Activated naive CD8-positive, alpha-beta T cell treated with anti-CD3 and anti-CD28 coated beads, Interleukin-2, amount 50 U/mL, for 24 hours (primary cell): ENCODE measurements around the gene AMZ2.

ENCODE experiments used
- ATAC-seq: fragments of 150-1000 bp; cut with Tn5 transposase; one replicate; pipeline ENCODE4 v1.10.0; 2021
- DNase-seq: peaks from one replicate; pipeline ENCODE4 v3.0.0; 2021
- H3K27ac Mint-ChIP-seq: one replicate; pipeline ENCODE4 v1.8.0; 2021; ENCODE audit warnings: mild to moderate bottlenecking, mixed read lengths
- H3K27me3 Mint-ChIP-seq: one replicate; pipeline ENCODE4 v1.8.0; 2021; ENCODE audit warnings: mixed read lengths
- H3K36me3 Mint-ChIP-seq: one replicate; pipeline ENCODE4 v1.8.0; 2021; ENCODE audit warnings: low read depth, mixed read lengths
- H3K4me1 Mint-ChIP-seq: one replicate; pipeline ENCODE4 v1.8.0; 2021; ENCODE audit warnings: mixed read lengths
- H3K4me3 Mint-ChIP-seq: one replicate; pipeline ENCODE4 v1.8.0; 2021; ENCODE audit warnings: mild to moderate bottlenecking, moderate library complexity, mixed read lengths
- H3K9me3 Mint-ChIP-seq: one replicate; pipeline ENCODE4 v1.8.0; 2021; ENCODE audit warnings: mixed read lengths

The AMZ2 gene

GRCh38 chr17:68296217-68297191 lies 48.7 kb downstream of the AMZ2 start:
- no peaks in the 10 kb centered on the region for H3K36me3 Mint-ChIP-seq
- DNase-seq (peak; percentile 33), ATAC-seq (no peak)
- no peaks in the 10 kb centered on the region for H3K9me3 Mint-ChIP-seq
- no peaks in the 10 kb centered on the region for H3K27me3 Mint-ChIP-seq
- H3K4me3 Mint-ChIP-seq = peak overlapping the region; percentile 48
- peak overlapping the region; percentile 49 for H3K27ac Mint-ChIP-seq
- H3K4me1 Mint-ChIP-seq = peaks cover 53% of the 10 kb centered on the region

- no peaks in the 10 kb centered on the region for H3K36me3 Mint-ChIP-seq
- H3K27me3 Mint-ChIP-seq = no peaks in the 10 kb centered on the region
- no peaks in the 10 kb centered on the region for H3K9me3 Mint-ChIP-seq
- H3K4me1 Mint-ChIP-seq = peaks cover 53% of the 10 kb centered on the region
- DNase-seq (no peak), ATAC-seq (no peak)
- H3K4me3 Mint-ChIP-seq = peak overlapping the region; percentile 48
- peak overlapping the region; percentile 49 for H3K27ac Mint-ChIP-seq
These were observed 49.4 kb downstream of the AMZ2 start for GRCh38 chr17:68297195-68297594.

DNA sequence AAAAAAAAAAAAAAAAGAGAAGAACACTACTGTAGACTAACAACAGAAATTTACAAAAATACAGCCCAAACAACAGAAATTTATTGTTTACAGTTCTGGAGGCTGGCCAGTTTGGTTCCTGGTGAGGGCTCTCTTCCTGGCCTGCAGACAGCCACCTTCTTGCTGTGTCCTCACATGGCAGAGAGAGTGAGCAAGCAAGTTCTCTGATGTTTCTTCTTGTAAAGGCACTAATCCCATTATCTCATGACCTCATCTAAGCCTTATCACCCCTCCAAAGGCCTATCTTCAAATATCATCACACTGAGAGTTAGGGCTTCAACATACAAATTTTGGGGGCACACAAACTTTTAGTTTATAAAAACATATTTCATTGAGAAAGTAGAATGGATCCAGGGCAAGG lies 50.8 kb downstream of the AMZ2 start:
- H3K4me1 Mint-ChIP-seq = peaks cover 41% of the 10 kb centered on the region

DNA sequence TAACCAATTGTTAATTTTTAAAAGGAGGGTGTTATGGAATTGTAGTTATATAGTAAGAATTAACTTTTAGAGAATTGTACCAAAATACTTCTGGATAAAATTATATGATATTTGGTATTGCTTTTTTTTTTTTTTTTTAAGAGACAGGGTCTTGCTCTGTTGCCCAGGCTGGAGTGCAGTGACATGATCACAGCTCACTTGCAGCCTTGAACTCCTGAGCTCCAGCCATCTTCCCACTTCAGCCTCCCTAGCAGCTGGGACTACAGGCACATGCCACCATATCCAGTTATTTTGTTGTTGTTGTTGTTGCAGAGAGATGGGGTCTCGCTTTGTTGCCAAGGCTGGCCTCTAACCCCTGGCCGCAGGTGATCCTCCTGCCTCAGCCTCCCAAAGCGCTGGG lies 52.0 kb downstream of the AMZ2 start:
- H3K27me3 Mint-ChIP-seq = no peaks in the 10 kb centered on the region
- no peak overlapping the region for H3K4me3 Mint-ChIP-seq
- H3K4me1 Mint-ChIP-seq = peaks cover 32% of the 10 kb centered on the region
- DNase-seq (no peak), ATAC-seq (no peak)
- no peaks in the 10 kb centered on the region for H3K9me3 Mint-ChIP-seq
- no peak overlapping the region for H3K27ac Mint-ChIP-seq
- H3K36me3 Mint-ChIP-seq = no peaks in the 10 kb centered on the region

More for the DNA sequence above, 50.8 kb downstream of the AMZ2 start:
- Mint-ChIP-seq H3K4me3 (no peak overlapping the region), H3K9me3 (no peaks in the 10 kb centered on the region), H3K36me3 (no peaks in the 10 kb centered on the region), H3K27me3 (no peaks in the 10 kb centered on the region), H3K27ac (no peak overlapping the region)
- no peak for ATAC-seq
- DNase-seq = no peak

DNA sequence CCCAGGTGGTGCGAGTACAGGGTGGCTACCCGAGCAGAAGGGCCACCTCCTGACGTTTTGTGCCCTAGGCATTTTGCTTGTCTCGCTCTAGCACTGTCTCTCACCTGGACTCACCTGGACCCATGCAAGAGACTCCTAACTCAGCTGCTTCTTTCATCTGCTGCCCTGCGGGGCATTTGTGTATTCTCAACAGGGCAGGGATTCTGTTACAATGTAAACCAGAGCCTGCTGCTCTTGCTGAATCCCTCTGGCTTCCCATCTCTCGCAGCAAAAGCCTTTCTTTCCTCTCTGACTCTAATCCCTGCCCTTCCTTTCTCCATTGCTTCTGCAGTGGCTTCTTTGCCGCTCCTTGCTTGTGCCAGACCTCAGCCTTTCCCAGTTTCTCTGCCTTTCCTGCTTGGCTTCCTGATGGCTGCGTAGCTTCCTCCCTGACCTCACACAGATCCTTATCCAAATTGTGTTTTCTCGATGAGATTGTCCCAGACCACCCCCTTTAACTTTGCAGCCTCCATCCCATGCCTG lies 53.7 kb downstream of the AMZ2 start:
- H3K4me1 Mint-ChIP-seq = peaks cover 19% of the 10 kb centered on the region
- no peak overlapping the region for H3K4me3 Mint-ChIP-seq
- no peaks in the 10 kb centered on the region for H3K9me3 Mint-ChIP-seq
- H3K27ac Mint-ChIP-seq = no peak overlapping the region
- H3K36me3 Mint-ChIP-seq = no peaks in the 10 kb centered on the region
- H3K27me3 Mint-ChIP-seq = no peaks in the 10 kb centered on the region
- DNase-seq (no peak), ATAC-seq (no peak)

DNA sequence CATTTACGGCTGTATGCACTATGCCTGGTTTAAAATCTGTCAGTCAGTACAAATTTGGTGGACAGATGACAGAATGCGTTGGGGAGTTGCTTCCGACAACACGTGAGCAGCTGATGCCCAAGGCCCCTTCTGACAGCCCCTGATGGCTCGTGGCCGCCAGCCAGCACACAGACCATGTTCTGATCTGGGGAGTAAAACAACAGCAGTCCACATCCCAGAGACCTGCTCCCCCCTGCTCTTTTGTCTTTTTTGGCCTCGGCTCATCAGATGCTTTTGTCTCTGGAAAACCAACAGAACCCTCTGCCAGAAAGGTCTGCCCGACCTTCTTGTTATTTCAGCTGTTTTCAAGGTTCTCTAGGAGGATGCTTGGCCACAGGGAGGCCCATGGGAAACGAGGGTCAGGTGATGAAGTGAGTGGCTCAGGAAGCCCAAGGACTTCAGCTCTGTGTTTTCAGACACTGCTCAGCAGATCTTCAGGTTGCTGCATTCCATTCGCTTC lies 54.3 kb downstream of the AMZ2 start:
- peaks cover 1% of the 10 kb centered on the region for H3K36me3 Mint-ChIP-seq
- H3K4me1 Mint-ChIP-seq = peaks cover 15% of the 10 kb centered on the region
- DNase-seq (no peak), ATAC-seq (no peak)
- H3K4me3 Mint-ChIP-seq = no peak overlapping the region
- H3K27ac Mint-ChIP-seq = no peak overlapping the region
- no peaks in the 10 kb centered on the region for H3K27me3 Mint-ChIP-seq
- H3K9me3 Mint-ChIP-seq = no peaks in the 10 kb centered on the region

- Mint-ChIP-seq H3K36me3 (peaks cover 2% of the 10 kb centered on the region), H3K27me3 (no peaks in the 10 kb centered on the region), H3K27ac (no peak overlapping the region), H3K4me1 (peaks cover 16% of the 10 kb centered on the region), H3K4me3 (no peak overlapping the region), H3K9me3 (no peaks in the 10 kb centered on the region)
- DNase-seq (no peak), ATAC-seq (no peak)
These were observed 54.8 kb downstream of the AMZ2 start for GRCh38 chr17:68302666-68303065.

- DNase-seq = no peak
- Mint-ChIP-seq H3K4me3 (no peak overlapping the region), H3K9me3 (no peaks in the 10 kb centered on the region), H3K27me3 (no peaks in the 10 kb centered on the region), H3K36me3 (peaks cover 7% of the 10 kb centered on the region), H3K4me1 (peaks cover 8% of the 10 kb centered on the region), H3K27ac (no peak overlapping the region)
- ATAC-seq = no peak
These were observed 56.9 kb downstream of the AMZ2 start for GRCh38 chr17:68304706-68305105.

GRCh38 chr17:68305142-68305541 lies 57.3 kb downstream of the AMZ2 start:
- ATAC-seq = no peak
- Mint-ChIP-seq H3K4me1 (peaks cover 12% of the 10 kb centered on the region), H3K27ac (no peak overlapping the region), H3K9me3 (no peaks in the 10 kb centered on the region), H3K36me3 (peaks cover 7% of the 10 kb centered on the region), H3K27me3 (no peaks in the 10 kb centered on the region), H3K4me3 (no peak overlapping the region)
- no peak for DNase-seq
